ENCODE data around the gene COP1. TPM values are rescaled to one million over a fixed set of nuclear protein-coding genes. Genes with fewer than 3 reads are reported as not detected.

COP1 gene
- total RNA-seq, 2 donors from 2014 or later, result 21.4 to 23.1 TPM

- H3K4me3 ChIP-seq, result no peak overlapping the region
- H3K27ac ChIP-seq, result no peak overlapping the region
- no peaks in the 10 kb centered on the region for H3K9me3 ChIP-seq
- H3K36me3 ChIP-seq, result no peaks in the 10 kb centered on the region
- DNase-seq (ENCODE audit: low spot score), result no peak
- H3K4me1 ChIP-seq, result no peaks in the 10 kb centered on the region
- TF ChIP-seq CTCF (IDR thresholded peaks at IDR 0.05), result no peak
- no peaks in the 10 kb centered on the region for H3K27me3 ChIP-seq
Measured at GRCh38 chr1:176049582-176049981, 157.5 kb downstream of the COP1 start.

- Histone ChIP-seq H3K27ac (no peak overlapping the region), H3K36me3 (peaks cover 2% of the 10 kb centered on the region), H3K27me3 (no peaks in the 10 kb centered on the region), H3K4me1 (no peaks in the 10 kb centered on the region), H3K4me3 (no peak overlapping the region), H3K9me3 (no peaks in the 10 kb centered on the region)
- TF ChIP-seq CTCF (IDR thresholded peaks at IDR 0.05), result no peak
- DNase-seq (ENCODE audit: low spot score), result no peak
Measured at GRCh38 chr1:176046926-176047325, 160.2 kb downstream of the COP1 start.

- DNase-seq (ENCODE audit: low spot score), result no peak
- Histone ChIP-seq H3K27ac (no peak overlapping the region), H3K36me3 (peaks cover 20% of the 10 kb centered on the region), H3K4me3 (no peak overlapping the region), H3K9me3 (no peaks in the 10 kb centered on the region), H3K4me1 (no peaks in the 10 kb centered on the region), H3K27me3 (no peaks in the 10 kb centered on the region)
- no peak for TF ChIP-seq CTCF (IDR thresholded peaks at IDR 0.05)
Measured at GRCh38 chr1:176043537-176043936, 163.5 kb downstream of the COP1 start.

- DNase-seq (ENCODE audit: low spot score), result no peak
- no peak overlapping the region for H3K4me3 ChIP-seq
- no peaks in the 10 kb centered on the region for H3K9me3 ChIP-seq
- peaks cover 0 to 3% of the 10 kb centered on the region in 2 donors for H3K4me1 ChIP-seq
- no peaks in the 10 kb centered on the region for H3K27me3 ChIP-seq
- no peak for TF ChIP-seq CTCF (IDR thresholded peaks at IDR 0.05)
- H3K36me3 ChIP-seq, result peaks cover 9% of the 10 kb centered on the region
- no peak overlapping the region for H3K27ac ChIP-seq
Measured at GRCh38 chr1:176033881-176034280, 173.2 kb downstream of the COP1 start.

- H3K27me3 ChIP-seq, result no peaks in the 10 kb centered on the region
- no peak overlapping the region for H3K4me3 ChIP-seq
- no peak overlapping the region for H3K27ac ChIP-seq
- TF ChIP-seq CTCF (IDR thresholded peaks at IDR 0.05), result no peak
- peaks cover 5% of the 10 kb centered on the region for H3K36me3 ChIP-seq
- no peak for DNase-seq (ENCODE audit: low spot score)
- H3K9me3 ChIP-seq, result no peaks in the 10 kb centered on the region
- peaks cover 0 to 3% of the 10 kb centered on the region in 2 donors for H3K4me1 ChIP-seq
Measured at GRCh38 chr1:176033474-176033873, 173.6 kb downstream of the COP1 start.

GRCh38 chr1:176032040-176032645 lies 174.9 kb downstream of the COP1 start:
- Histone ChIP-seq H3K27me3 (no peaks in the 10 kb centered on the region), H3K4me1 (peaks cover 0 to 3% of the 10 kb centered on the region in 2 donors), H3K36me3 (peaks cover 2% of the 10 kb centered on the region), H3K27ac (no peak overlapping the region), H3K9me3 (no peaks in the 10 kb centered on the region), H3K4me3 (no peak overlapping the region)
- no peak for TF ChIP-seq CTCF (IDR thresholded peaks at IDR 0.05)
- DNase-seq (ENCODE audit: low spot score), result no peak

Measured in right atrium auricular region (tissue), 2 donors.